Ovary (tissue), 3 donors: ENCODE measurements around the gene SULT1C3.

Experiments
- CTCF ChIP-seq, 3 donors: fragments of 450-650 bp in 2 of 3; fragments of 200-600 bp in 1 of 3; IDR thresholded peaks; one replicate each; pipeline versions ENCODE4 v1.5.1 to v1.8.0; 2016 to 2022; ENCODE audit warnings: antibody characterized with exemption in 3 of 3, mild to moderate bottlenecking in 1 of 3
- POLR2A ChIP-seq: fragments of 450-650 bp; IDR thresholded peaks from one replicate; pipeline ENCODE4 v1.6.1; 2017; ENCODE audit warnings: antibody characterized with exemption, mild to moderate bottlenecking, moderate library complexity
- donor health status: DM: no; HTN: no; CAD: no.

GRCh38 chr2:108278631-108279030 lies 38.9 kb downstream of the SULT1C3 start:
- no peak for TF ChIP-seq CTCF (IDR thresholded peaks at IDR 0.05)
- no peak for TF ChIP-seq POLR2A
